ENCODE measurements around the gene POGK. TPM values are rescaled to one million over a fixed set of nuclear protein-coding genes. Genes with fewer than 3 reads are reported as not detected.

The POGK gene
- total and polyA plus RNA-seq, 9 of the 15 experiments (the other 6 are each of a cell fraction or from before 2014, with no cell fraction given): 6.1 to 44.5 (median 24.3) TPM

DNA sequence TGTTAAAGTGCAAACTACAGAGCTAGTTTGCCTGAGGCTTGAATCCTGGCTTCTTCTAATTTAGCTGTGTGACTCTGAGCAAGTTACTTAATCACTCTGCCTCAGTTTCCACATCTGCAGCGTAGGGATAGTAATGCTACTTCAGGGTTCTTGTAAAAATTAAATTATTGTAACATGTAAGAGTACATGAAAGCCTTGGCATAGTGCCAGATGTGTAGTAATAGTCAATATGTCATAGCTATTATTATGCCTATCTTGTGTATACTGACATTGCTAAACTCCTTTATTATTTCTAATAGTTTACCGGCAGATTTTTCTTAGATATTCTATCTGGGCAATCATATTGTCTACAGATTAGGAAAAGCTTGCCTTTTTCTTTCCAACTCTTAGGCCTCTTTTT is 43.6 kb downstream of the POGK start:
- Histone ChIP-seq H3K4me1 (replicated peaks in 1 of 2; ENCODE audit: control insufficient read depth in 2 of 2, insufficient read depth in 2 of 2, low read length in 2 of 2) (peaks cover 0 to 8% of the 10 kb centered on the region in 2 experiments; a peak in 2 of 5 replicates), H4K20me1 (replicated peaks; ENCODE audit: control insufficient read depth, insufficient read depth, low read length) (no peaks in the 10 kb centered on the region), H3K27ac (ENCODE audit: extremely low read depth, low read depth, low read length) (no peak overlapping the region), H3K36me3 (ENCODE audit: control insufficient read depth, insufficient read depth, low read length) (no peaks in the 10 kb centered on the region), H3K4me2 (ENCODE audit: insufficient read depth, low read length) (no peak overlapping the region), H3K4me3 (no peak overlapping the region), H3K79me2 (ENCODE audit: control insufficient read depth, insufficient read depth, low read length) (no peaks in the 10 kb centered on the region), H2AFZ (ENCODE audit: low read depth, low read length) (no peak overlapping the region), H3K9ac (ENCODE audit: insufficient read depth in 1 of 2, low read depth in 2 of 2, low read length in 2 of 2) (no peak overlapping the region), H3K27me3 (ENCODE audit: control insufficient read depth in 2 of 2, insufficient read depth in 2 of 2, low read length in 2 of 2) (peaks cover 28 to 41% of the 10 kb centered on the region in 2 experiments), H3K9me3 (replicated peaks; ENCODE audit: control insufficient read depth, insufficient read depth, low read depth, low read length) (0 out of 2 replicates have a peak, but pooled peaks cover 2% of the 10 kb centered on the region), H3K9me1 (ENCODE audit: control insufficient read depth, insufficient read depth, low read length) (no peaks in the 10 kb centered on the region)
- ATAC-seq (no peak), DNase-seq (ENCODE audit: extremely low read depth in 1 of 4, low spot score in 3 of 4) (no peak), FAIRE-seq (no peak)
- ChIA-PET CTCF (ENCODE audit: low intra/inter-chr PET ratio) (no interaction called here), POLR2A (interaction anchor here (0.6 to 1.7 kb wide), 3 partner anchors 11 to 292 kb away, joined by 3 to 5 read pairs (median 3); no protein-coding TSS in a partner anchor)
- intact Hi-C loops (cut with micrococcal nuclease) (no loop called here), in situ Hi-C loops (cut with MboI) (loop anchor here (10.0 kb wide), 1 partner anchor 562 kb away; no protein-coding TSS in a partner anchor)
- 2% methylated on average over 2 of the region's 2 CpGs for WGBS (ENCODE audit: insufficient coverage, low coverage, missing lambda C conversion rate)
- TF ChIP-seq NFIX (CRISPR knock-in tag; IDR thresholded peaks at IDR 0.05; ENCODE audit: low read depth) (peak; percentile 93), NFIC (IDR thresholded peaks at IDR 0.05) (peak; percentile 97)
- TF ChIP-seq, protein P1, sequence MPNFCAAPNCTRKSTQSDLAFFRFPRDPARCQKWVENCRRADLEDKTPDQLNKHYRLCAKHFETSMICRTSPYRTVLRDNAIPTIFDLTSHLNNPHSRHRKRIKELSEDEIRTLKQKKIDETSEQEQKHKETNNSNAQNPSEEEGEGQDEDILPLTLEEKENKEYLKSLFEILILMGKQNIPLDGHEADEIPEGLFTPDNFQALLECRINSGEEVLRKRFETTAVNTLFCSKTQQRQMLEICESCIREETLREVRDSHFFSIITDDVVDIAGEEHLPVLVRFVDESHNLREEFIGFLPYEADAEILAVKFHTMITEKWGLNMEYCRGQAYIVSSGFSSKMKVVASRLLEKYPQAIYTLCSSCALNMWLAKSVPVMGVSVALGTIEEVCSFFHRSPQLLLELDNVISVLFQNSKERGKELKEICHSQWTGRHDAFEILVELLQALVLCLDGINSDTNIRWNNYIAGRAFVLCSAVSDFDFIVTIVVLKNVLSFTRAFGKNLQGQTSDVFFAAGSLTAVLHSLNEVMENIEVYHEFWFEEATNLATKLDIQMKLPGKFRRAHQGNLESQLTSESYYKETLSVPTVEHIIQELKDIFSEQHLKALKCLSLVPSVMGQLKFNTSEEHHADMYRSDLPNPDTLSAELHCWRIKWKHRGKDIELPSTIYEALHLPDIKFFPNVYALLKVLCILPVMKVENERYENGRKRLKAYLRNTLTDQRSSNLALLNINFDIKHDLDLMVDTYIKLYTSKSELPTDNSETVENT (CRISPR knock-in tag; IDR thresholded peaks at IDR 0.05): no peak
- no TSS peak for BruUV-seq (replicated peaks)
